Hematopoietic multipotent progenitor cell treated with erythropoietin and hydrocortisone succinate and interleukin-3 and kit ligand, for 6 days (in vitro differentiated cells): ENCODE measurements around the gene MAGED2.
"Not testable (repeated sequence)": the region's sequence is repeated elsewhere in the genome, so short reads cannot be mapped to it uniquely, and the experiment has no call there.

Source experiments
- DNase-seq: peaks from one replicate; pipeline ENCODE4 v3.0.0-alpha.2; 2015

Gene MAGED2

GRCh38 chrX:54819201-54819600 is 11.7 kb downstream of the MAGED2 start:
- DNase-seq: no peak

GRCh38 chrX:54820737-54821136 is 13.2 kb downstream of the MAGED2 start:
- DNase-seq: no peak

- DNase-seq: no peak
These were observed 13.8 kb downstream of the MAGED2 start for GRCh38 chrX:54821310-54821709.

GRCh38 chrX:54824195-54824594 is 16.6 kb downstream of the MAGED2 start:
- DNase-seq: no peak

GRCh38 chrX:54824722-54825121 is 17.2 kb downstream of the MAGED2 start:
- no peak for DNase-seq

GRCh38 chrX:54825716-54826438 is 18.3 kb downstream of the MAGED2 start:
- no peak for DNase-seq

GRCh38 chrX:54826598-54826997 is 19.1 kb downstream of the MAGED2 start:
- DNase-seq: no peak

GRCh38 chrX:54838583-54838982 is 31.0 kb downstream of the MAGED2 start:
- DNase-seq: no peak

GRCh38 chrX:54841184-54841874 is 33.8 kb downstream of the MAGED2 start:
- not testable (repeated sequence) for DNase-seq

- DNase-seq: no peak
These were observed 35.1 kb downstream of the MAGED2 start for GRCh38 chrX:54842607-54843006.

GRCh38 chrX:54843050-54843449 is 35.5 kb downstream of the MAGED2 start:
- no peak for DNase-seq

GRCh38 chrX:54847700-54848099 is 40.2 kb downstream of the MAGED2 start:
- DNase-seq: not testable (repeated sequence)

GRCh38 chrX:54865208-54865607 is 57.7 kb downstream of the MAGED2 start:
- no peak for DNase-seq
